HG02840 (cell line): ENCODE measurements around the gene ZBTB7B.

Source experiments
- ATAC-seq: cut with Tn5 transposase; IDR thresholded peaks from one replicate; pipeline ENCODE4 v1.9.1; 2021; ENCODE audit warnings: mild to moderate bottlenecking, moderate library complexity, moderate number of reproducible peaks; ENCODE audit not compliant: unreplicated experiment, low FRiP score

The ZBTB7B gene

DNA sequence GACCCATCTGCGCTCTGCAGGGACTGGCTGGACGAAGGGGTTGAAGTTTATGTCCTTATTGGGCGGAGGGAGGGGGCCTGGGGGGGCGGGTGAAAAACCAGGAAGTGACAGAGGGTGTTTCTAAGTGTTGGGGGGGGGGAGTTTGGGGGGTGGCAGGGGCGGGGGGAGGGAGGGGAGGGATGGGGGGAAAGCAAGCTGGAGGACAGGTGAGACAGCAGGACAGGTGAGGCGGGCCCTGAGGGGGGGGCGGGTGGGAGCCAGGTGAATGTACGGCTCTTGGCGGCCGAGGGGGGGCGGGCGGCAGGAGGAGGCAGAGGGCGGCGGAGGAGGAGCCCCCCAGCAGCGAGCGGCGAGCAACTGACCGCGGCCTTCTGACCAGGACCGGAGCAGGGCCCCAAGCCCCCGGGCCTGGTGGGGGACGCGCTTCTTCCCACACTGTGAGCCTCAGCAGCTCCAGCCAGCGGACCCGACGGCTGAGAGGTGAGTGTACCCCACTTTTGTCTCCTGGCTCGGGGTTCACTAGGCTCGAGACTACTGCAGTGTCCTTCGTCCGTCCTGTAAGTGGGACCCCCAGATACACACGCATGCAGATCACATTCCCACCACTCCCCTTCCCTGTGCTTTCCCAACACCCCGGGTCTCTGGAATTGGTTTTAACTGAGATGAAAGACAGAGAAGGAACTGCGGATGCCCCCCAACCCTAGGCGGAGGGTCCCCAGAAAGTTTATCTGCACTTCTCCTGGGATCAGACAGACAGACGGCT, at the start of gene ZBTB7B:
ZBTB7B (plus strand) TSS at position 339 of the 763 bp plus-strand sequence. CDS start 11,859 bp downstream, outside the sequence.
- ATAC-seq, result no peak

DNA sequence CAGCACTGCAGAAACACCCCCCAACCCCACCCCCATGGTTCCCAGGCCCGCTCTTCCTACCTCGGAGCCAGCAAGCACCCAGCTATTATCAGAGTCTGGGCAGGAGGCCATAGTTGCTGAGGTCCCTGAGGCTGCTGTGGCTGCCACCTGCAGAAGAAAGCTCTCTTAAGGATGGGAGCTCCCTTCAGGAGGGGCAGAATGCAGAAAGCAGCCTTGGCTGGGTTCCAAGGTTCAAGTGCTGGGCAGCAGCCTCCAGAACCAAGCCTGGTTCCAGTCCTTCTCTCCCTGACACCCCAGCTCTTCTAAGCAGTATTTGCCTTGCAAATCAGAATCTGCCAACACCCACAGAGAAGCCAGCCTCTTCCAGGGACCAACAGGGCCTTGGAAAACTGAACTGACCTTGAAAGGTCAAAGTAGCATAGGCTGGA, 49.0 kb upstream of the ZBTB7B start:
- no peak for ATAC-seq

DNA sequence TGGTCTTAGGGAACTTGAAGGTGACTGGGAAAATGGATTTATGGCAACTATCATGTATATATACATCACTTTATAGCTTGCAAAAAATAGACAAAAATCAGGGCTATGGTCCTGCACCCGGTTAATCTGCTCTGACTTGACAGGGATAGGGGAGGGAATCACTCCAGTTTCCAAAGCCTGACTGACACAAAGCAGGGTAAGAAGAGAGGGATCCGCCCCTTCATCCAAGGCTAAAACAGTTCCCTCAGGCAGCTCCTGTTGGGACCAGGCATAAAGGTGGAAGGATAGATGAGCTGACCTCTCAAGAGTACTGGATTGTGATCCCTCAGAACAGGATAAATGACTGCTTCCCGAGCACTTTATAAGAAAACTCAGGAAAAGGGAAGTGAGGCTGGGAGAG, 48.1 kb upstream of the ZBTB7B start:
- ATAC-seq, result no peak

DNA sequence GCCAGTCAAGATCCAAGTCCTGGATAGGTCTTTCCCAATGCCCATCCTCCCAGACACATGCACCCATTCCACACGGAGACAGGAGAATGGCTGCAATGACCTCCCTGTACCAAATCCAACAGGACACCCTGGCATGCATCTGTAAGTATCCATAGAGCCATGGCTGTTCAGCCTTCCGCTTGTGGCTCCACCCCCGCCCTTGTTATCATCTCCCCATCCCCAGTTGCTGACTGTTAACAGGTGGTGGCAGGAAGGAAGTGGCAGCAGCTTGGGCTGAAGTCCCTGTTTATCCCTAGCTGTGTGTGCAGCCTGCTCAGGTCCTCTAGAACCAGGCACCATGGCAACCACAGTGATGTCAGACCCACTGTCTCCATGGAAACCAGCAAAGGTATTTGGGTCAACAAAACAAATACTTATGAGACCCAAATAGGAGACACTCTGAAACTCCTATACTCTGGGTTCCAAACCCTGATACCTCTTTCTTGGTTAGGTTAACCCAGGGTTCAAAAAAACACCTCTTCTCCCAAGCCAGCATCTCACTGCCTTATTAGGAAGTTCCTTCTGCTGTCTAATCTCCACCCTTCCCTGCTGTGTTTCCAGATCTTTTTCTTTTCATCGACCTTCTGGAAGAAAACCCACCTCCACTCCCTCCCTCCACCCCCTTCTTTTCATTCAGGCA, 47.4 kb upstream of the ZBTB7B start:
- ATAC-seq, result no peak

DNA sequence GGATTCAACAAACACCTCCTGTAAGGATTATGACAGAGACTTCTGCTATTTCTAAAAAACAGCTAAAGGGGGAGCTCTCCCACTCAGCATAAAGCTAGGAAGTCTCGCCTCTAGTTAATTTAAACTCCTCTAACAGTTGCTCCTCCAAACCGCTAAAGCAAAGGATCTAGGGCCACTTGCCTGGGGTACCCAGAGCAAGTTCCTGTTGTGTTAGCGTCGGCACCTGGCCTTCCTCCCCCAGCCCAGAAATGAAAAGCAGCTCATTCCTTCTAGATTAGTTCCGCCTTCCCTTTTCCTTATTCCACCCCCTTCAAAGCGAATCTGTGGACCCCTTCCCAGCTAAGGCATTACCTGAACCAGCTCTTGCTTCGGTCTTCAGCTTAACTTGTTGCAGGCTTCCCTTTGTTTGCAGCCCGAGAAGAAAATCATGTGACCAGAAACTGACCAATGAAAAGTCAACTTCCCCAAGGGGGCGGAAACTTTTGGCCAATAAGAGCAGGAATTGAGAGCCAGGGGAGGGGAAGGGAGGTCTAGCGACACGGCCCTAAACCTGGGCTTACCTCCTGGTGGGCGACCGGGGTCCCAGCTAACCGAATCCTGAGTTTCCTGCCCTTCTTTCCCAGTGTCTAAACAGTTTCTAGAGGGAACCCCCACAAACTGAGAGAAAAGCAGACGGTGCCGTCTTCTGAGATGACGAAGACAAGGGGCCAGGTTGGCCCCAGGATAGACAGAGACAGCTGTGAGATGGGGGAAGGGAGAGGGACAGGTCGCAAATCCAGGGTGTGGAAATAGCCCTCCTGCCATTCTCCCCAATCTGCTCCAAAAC, 46.7 kb upstream of the ZBTB7B start, which contains the start of gene PBXIP1:
PBXIP1 (minus strand) TSS at position 382 of the 826 bp plus-strand sequence. CDS start 2,378 bp downstream, outside the sequence.
- ATAC-seq, result no peak

DNA sequence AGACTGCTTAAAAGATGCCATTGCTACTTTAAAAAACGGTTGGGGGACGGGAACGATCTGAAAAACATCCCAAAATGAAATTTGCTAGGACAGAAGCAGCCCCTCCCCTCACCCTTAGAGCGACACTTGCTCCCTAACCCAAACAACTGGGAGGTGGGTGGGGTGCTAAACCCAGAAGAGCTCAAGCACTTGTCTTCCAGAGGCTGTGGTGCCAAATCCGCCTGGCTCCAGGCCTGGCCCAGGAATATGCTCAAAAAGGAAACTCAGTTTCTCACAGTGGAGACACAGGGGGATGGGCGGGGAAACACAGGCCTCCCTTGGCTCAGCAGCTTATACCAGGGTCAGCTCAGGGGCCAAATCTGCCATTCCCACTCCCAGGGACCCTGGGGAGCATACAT, 46.1 kb upstream of the ZBTB7B start:
- no peak for ATAC-seq

DNA sequence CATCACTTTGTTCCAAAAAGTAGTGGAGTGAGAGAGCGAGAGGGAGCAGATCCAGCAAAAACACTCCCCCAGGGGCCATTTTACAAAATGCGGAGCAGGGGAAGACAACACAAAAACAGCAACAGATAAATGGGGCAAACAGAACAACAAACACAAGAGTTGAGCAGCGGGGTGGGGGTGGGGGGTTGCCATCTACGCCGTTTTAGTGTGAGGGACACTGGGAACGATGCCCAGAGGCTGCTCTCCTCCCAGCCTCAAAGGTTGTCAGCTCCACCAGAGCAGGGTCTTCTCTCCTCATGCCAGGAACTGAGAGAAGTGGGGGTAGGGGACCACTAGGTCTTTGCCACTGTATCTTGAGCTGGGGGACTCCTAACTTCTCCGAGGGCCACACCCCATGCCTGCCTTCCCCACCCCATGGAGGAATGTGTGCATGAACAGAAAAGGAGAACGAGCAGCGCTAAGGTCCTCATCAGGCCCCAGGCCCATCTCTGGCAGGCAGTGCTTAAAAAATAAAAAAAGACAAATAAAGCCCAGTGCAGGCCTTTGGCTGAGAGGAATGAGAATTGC, 45.4 kb upstream of the ZBTB7B start:
- no peak for ATAC-seq

DNA sequence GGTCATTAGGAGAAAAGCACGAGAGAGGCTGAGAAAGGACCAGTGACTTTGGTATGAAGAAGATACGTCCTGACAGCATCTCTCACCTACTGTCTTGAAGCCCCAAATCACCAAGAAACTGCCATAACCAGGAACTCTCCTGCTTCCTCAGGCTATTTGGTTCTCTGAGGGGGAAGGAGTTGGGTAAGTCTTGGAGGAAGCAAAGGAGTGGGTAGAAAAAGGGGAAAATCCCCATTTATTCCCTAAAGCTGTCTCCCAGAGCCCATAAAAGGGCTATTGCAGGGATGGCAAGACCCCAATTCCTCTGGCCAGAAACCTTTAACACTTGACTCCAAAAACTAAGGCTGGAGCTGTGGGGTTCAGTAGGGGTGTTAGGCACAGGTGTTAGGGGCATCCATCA, 44.6 kb upstream of the ZBTB7B start:
- ATAC-seq, result no peak

DNA sequence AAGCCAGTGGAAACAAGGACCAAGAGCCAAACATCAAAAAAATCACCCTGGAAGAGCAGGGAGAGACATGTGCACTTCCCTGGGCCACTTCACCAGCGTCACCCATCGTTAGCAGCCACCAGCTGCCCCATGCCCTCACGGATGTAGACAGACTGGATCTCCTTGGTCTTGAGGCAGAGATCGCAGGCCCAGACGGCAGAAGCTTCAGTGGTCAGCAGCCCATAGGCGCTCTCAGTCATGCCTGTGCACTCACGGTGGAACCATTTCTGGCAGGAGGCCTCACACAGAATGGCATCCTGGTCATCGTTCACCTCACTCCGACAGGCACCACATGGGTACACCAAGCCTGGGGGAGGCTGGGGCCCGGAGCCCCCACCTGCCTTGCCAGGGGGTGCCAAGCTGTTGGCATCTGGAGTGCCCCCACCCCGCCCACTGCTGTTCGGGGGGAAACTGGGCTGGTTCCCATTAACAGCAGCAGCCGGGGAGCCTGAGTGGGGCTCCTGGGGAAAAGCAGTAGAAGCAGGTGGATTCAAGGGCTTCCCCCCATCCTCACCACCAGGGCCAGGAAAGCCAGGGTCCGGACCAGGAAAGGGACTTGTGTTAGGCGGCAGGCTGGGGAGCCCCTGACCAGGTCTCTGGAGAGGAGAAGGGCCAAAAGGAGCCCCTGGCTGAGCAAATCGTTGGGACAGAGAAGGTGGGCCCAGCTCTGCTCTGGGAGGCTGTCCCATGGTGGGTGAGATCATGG, 43.7 kb upstream of the ZBTB7B start:
- no peak for ATAC-seq

DNA sequence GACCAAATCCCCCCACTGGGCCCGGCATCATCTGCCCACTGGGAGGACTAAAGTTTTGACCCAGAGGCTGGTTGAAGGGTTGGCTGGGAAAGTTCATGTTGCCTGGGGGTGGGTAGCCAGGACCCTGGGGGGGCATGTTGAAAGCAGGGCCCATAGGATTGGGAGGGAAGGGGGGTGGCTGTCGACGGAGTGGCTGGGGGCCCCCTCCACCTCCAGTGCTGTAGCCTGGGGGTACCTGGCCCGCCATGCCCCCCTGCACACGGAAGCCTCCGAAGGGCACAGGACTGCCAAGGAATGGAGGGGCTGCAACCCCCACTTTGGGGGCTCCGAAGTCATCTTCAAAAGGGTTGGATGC, 43.2 kb upstream of the ZBTB7B start:
- no peak for ATAC-seq

DNA sequence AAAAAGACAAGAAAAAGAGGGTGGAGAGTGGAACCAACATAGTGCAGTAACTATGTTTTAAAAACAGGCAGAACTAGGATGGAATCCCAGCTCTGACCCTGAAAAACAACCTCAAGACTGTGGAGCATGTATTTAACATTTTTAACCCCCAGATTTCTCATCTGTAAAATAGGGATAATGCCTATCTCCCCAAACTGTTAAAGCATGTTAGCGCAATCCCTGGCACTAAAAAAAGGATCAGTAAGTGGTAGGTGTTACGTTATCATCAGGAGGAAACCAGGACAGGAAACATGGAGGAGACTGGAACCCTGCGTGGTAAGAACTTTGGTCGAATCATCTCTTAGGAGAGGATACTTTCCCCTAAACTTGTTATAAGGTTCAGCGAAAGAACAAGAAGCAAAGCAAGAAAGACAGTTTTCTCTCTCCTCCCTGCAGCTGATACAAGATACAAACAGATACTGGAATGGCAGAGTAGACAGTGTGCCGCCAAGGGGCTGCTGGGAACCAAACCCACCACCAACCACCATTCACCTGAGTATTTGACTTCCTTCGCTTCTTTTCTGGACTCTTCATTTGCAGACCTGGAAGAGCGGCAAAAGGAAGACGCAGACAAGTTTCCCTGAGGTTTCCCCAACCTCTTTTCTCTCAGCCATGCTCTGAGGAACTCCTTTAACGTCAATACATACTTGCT, 42.0 kb upstream of the ZBTB7B start:
- no peak for ATAC-seq

DNA sequence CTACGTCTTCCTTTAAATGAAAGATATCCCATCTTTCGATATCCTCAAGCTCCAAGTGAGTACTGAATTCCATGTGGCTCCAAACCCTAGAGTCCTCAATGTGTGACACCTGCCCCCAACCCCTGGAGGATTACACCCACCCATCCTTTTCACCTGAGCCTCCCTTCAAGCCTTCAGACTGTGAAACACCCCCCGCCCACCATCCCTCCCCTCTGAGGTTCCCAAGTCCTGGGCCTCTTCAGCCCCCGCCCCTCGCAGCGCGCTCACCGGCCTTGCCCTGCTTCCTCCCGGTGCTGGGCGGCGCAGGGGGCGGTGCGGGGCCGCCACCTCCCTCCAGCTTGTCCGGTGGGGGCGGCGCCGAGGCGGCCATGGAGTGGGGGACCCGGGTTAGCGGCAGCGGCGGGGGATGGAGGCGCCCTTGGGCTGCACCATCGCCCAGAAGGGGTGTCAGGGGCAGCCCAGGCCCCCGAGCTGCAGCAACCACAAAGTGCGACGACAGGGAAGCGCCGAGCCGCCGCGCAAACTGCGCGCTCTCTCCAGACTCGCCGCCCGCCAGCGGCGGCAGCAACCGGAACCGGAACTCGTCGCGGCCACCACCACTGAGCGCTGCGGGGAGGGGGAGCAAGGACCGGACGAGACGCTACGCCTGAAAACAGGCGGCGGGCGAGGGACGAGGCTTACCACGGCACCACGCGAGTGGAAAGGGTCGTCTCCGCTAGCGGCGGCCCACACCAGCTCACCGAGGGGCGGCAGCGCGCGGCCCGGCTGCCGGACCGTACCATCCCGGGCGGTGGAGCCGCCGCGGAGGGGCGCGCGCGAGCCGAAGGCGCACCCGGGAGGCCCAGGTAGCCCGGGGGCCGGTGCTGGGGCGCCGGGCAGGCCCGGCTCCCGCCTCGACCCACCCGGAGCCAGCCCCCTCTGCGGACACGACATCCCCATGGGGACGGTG, 41.1 kb upstream of the ZBTB7B start, which contains the start of gene PYGO2:
PYGO2 (minus strand) TSS at position 576 of the 949 bp plus-strand sequence; CDS start at position 370, 206 bp downstream.
- peak; percentile 73 for ATAC-seq

DNA sequence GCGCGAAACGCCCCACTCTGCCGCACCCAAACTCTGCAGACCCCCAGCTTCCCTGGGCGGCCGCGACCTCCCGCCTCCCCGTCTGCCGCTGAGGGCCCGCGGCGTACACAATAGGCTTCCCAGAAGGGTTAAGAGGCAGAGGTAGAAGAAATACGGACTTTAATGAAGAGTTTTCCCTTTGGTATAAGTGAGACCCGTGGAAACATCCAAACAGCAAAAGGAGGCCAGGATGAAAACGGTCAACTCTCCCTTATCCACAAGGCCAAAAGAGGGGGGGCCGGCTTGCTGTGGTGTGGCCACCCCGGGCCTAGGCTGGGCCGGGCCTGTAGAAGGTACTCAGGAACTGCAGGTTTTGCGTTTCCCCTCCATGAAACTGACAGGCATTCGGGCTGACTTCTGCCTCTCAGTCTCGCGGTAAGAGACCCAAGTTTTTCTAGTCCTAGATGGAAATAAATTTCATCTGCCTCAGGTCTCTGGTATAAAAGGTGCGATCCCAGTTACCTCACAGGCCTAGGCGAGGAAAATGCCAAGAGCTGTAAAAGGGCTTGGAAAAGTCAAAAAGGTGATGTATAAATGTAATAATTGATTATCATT, 40.3 kb upstream of the ZBTB7B start:
- ATAC-seq, result no peak

DNA sequence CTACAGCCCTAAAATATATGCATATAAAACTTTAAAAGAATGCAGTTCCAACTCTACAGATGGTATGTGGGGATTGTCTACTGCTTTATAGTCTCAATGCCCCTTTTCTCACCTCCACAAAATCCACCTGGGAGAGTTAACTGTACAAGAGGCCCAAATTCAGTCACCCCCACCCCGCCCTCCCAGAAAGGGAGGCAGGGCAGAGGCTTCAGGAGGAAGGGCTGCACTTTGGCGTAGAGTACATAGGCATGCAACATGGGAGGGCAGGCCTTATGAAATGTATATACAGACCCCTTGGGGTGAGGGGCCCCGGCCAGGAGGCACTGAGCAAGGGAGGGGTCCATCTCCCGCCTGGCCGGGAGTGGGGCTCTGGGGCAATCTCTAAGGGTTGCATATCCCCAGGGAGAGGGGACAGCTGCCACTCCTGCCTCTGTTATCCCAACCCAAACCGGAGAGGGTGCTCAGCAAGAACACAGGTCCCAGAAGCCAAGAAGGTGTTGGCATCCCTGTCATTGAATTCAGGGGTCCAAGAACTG, 39.7 kb upstream of the ZBTB7B start:
- ATAC-seq, result no peak

DNA sequence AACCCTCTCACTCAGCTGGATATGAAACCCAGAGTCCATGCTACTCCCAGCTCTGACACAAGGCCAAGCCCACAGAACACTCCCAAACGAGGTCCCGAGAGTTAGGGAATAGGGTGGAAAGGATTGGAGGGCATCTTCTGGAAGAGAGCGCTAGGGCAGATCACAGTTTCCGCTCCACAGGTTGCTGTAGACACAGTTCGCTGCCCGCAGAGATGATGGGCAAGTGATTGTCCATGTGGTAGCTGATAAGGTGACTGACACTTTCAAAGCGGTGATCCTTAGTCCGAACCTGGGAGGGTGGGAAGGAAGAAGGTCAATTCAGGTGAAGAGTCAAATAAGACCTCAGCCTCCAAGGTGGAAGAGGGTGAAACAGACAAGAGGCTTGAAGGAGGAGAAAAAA, 39.0 kb upstream of the ZBTB7B start:
- no peak for ATAC-seq

DNA sequence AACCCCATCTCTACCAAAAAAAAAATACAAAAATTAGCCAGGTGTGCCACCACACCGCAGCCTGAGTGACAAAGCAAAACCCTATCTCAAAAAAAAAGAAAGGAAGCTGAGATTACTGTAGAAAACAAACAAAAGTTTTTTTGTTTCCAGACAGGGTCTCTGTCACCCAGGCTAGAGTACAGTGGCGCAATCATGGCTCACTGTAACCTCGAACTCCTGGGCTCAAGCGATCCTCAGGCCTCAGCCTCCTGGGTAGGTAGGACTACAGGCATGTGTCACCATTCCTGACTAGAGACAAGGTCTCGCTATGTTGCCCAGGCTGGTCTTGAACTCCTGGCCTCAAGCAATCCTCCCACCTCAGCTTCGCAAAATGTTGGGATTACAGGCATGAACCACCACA, 38.2 kb upstream of the ZBTB7B start:
- ATAC-seq, result no peak

DNA sequence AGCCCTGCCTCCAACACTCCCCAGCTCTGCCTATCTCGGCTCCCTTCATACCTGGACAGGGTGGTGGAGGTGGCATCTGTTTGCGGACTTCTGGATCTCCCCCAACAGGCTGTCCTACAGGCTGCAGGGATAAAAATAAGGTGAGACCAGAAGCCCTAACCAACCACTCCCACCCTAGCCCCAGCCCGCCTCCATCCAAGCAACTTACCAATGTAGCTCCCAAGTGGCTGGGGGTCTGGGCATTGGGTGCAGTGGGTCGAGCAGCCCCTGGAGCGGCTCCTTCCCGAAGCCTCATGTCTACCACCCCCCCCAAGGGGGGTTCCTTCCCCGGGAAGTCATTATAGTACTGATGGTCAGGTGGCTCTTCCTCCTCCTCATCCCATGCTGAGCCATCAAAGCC, 36.5 kb upstream of the ZBTB7B start:
- ATAC-seq, result no peak
